ENCODE data around the gene EVI5L.
"Not testable (repeated sequence)": the region's sequence is repeated elsewhere in the genome, so short reads cannot be mapped to it uniquely, and the experiment has no call there.

Gene EVI5L

DNA sequence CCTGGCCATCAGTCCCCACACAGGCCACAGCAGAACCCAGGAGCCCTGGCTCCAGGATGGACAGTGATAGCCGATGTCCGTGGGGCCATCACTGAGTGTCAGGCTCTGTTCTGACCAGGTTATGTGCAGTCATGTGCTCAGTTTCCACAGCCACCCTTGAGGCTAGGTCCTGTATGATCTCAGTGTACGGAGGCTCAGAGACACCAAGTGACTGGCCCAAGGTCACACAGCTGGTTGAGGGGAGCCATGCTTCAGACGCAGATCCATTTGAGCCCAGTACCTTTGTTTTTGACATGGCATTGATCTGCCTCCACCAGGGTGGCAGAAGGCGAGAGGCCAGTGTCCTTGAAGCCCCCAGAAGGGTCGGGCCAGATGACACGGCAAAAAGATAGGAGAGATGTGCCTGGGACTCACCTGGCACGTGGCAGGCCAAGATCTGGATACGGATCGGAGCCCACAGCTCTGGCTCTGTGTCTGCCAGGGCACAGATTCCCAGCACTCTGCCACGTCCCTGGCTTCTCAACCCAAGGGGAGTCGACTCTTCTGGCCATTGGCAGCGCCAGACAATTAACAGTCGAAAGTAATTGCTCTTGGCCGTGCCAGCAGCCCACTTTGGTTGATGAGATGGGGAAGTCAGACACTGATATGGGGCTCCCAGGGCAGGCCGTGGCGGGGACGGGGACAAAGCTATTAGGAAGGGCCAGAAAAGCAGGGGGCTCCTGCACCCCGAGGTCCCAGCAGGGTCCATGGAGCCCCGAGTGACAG is 15.6 kb downstream of the EVI5L start:
- DNase-seq (ENCODE audit: low spot score) (no peak), FAIRE-seq (no peak)

DNA sequence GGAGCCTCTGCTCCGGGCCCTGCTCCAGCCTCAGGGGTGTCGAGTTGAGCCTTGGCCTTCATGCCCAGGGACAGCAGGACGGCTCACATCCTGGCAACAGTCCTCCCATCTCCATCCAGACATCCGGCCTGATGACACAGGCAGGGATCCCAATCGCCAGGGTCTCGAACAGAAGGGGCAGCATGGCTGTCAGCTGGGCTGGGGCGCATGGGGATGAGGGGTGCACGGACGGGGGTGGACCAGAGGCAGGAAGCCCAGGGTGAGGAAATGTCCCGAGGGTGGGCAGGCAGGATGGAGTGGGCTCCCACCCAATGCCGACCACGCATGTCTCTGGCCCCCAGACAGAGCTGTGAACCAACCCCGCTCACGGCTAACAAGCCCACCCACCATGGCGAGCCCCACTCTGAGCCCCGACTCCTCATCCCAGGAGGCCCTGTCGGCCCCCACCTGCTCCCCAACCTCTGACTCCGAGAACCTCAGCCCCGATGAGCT is 16.2 kb downstream of the EVI5L start:
- no peak for DNase-seq (ENCODE audit: low spot score)
- FAIRE-seq, result no peak

DNA sequence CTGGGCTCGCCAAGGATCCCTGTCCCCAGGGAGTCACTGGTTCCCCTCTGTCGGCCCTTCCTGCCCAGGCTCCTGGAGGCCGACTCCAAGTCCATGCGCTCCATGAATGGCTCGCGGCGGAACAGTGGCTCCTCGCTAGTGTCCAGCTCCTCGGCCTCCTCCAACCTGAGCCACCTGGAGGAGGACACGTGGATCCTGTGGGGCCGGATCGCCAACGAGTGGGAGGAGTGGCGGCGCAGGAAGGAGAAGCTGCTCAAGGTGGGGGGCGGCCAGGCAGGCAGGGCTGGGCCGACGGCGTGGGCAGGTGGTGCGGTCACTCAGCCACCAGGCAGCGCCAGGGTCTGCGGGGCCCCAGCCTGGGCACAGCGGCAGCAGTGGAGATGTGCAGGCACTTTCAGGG is 17.6 kb downstream of the EVI5L start:
- no peak for FAIRE-seq
- no peak for DNase-seq (ENCODE audit: low spot score)

DNA sequence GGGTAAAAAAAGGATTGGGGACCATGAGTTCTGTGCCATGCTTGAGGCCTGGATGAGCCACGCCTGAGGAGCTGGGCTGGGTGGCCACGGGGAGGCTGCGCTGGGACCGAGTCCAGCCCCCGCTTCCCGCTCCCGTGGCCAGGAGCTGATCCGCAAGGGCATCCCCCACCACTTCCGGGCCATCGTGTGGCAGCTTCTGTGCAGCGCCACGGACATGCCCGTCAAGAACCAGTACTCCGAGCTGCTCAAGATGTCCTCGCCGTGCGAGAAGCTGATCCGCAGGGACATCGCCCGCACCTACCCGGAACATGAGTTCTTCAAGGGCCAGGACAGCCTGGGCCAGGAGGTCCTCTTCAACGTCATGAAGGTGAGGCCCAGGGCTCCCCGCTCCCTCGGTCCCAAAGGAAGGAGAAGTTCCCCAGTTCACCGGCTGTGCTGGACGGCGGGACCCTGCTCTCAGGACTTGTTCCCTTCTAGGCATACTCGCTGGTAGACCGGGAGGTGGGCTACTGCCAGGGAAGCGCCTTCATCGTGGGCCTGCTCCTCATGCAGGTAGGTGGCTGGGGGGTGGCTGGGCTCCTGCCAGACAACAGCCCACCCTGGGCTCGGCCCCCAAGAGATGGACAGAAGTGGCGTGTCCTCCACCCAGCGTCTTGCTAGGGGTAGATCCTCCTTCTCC is 18.9 kb downstream of the EVI5L start:
- DNase-seq (ENCODE audit: low spot score) (no peak), FAIRE-seq (no peak)

DNA sequence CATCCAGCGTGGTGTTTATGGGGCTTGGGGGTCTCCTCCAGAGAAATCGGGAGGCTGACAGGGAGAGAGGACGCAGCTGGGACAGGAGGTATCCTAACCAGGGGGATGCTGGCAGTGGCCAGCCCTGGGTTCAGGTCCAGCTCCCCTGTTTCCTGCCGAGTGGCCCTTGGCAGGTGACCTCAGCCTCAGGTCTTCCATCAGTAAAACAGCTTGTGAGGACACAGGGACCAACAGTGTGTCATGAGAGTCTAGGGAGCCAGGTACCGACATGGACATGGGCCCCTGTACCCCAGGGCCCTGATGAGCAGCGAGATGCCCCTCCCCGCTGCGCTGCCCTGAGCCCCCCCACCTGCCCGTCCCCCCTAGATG is 19.6 kb downstream of the EVI5L start:
- DNase-seq (ENCODE audit: low spot score) (no peak), FAIRE-seq (no peak)

DNA sequence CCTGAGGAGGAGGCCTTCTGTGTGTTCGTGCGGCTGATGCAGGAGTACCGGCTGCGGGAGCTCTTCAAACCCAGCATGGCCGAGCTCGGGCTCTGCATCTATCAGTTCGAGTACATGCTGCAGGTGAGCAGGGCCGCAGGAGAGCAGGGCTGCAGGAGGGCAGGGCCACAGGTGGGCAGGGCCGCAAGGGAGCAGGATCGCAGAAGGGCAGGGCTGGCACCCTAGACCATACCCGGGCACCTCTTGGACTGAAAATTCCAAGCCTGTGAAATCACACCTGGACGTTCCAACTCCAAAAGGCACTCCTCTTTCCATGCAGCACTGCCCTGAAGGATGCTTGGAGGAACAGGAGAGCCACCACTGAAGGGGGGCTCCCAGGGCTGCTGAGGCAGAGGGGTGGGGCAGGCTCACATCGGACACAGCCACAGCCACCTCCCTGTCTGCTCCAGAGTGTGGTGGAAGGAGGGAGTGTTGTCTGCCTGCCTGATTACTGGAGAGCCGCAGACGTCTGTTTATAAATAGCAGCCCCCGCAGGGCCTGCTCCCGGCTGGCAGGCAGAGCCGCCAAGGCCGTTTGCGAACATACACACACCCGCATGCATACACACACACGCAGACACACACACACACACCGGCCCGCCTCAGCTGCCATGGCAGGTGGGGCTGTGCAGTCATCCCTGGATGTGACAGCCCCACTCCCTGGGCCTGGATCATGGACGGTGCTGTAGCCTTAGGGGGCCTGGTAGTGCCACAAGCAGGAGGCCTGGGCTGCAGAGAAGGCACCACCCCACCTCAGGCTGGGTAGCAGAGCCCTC is 20.2 kb downstream of the EVI5L start:
- DNase-seq (ENCODE audit: low spot score) (no peak), FAIRE-seq (no peak)

DNA sequence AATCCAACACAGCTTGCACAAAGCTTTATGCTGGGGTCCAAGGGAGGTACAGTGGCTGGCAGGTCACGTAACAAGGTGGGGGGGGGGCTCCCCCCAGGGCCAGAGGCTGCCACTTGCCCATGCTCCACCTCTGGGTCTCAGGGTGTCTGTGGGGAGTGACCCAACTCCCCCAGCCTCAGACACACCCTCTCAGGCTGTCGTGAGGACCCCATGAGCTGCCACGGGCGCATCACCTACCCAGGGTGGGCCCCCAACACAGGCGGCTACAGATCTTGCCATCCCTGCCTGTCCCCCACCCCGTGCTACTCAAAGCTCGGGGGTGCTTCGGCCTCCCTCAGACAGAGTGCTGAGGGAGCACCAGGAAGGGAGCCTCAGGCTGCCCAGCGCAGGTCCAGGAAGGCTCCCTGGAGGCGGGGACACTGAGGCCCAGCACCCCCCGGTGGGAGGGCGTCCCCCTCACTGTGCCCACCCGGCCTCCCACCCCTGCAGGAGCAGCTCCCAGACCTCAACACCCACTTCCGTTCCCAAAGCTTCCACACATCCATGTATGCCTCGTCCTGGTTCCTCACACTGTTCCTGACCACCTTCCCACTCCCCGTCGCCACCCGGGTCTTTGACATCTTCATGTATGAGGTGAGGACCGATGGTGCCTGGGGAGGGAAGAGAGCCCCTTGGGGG is 21.1 kb downstream of the EVI5L start:
- DNase-seq (ENCODE audit: low spot score) (no peak), FAIRE-seq (no peak)

DNA sequence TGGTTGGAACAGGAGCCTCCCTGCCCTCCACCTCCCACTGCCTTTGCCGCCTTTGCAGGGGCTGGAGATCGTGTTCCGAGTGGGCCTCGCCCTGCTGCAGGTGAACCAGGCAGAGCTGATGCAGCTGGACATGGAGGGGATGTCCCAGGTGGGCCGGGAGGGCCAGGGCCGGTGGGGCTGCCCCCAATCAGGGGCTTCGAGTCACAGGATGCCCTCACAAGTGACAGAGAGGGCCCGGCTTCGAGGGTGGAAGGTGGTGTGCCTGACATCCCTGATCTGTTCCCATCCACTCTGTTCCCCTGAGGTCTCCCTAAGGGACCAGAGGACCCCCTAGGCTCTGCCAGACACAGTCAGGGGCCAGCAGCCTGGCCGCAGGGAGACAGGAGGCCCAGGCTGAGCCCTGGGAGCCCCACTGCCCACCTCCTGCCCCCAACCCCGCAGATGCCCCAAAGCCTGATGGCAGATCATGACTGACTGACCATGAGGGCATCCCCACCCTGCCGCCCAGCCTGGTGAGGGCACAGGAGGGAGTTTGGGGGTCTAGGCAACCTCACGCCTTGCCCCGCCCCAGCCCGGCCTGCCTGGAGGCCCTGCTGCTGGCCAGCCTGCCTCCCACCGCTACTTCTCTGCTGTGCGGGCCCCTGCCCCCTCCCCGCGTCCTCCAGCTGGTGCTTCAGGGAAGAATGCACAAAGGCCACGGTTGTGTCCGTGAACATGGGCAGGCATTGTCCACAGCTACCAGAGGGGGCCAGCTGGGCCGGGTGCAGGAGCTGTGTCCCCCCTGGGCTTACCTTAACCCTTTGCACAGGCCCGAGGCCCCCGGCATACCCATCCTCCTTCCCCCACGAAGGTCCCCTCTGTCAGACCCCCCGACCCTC is 21.8 kb downstream of the EVI5L start:
- no peak for DNase-seq (ENCODE audit: low spot score)
- no peak for FAIRE-seq

DNA sequence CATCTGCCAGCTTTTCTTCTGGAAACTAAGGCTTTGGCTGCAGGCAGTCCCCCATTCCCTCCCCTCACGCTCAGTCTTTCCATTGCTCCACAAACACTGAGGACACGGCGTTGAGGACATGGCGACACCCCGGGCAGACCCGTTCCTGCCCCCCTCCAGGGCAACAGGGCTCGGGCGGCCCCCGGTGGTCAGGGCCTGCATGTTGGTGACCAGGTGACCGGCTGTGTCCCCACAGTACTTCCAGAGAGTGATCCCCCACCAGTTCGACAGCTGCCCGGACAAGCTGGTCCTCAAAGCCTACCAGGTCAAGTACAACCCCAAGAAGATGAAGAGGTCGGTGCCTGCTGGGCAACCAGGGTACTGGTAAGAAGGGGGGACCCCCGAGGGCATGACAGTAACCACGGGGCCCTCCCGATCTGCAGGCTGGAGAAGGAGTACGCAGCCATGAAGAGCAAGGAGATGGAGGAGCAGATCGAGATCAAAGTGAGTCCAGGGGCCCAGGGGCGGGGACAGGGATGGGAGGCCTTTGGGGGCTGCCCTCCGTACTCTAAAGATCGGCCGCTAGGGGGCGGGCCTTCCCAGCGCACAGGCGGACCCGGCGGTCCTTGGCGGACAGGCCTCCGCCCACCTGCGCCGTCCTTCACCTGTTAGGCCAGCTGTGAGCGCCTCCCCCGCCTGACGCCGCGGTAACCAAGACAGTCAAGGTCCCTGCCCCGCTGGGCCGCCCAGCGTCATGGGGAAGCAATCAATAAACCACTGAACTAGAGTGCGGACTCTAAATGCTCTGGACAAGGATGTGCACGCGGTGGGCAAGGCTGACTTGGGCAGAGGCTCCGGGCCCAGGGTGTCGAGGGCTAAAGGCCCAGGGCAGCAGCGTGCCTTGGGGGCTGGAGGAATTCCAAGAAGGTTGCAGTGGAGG is 23.1 kb downstream of the EVI5L start:
- no peak for FAIRE-seq
- peak; percentile 49 for DNase-seq (ENCODE audit: low spot score)

DNA sequence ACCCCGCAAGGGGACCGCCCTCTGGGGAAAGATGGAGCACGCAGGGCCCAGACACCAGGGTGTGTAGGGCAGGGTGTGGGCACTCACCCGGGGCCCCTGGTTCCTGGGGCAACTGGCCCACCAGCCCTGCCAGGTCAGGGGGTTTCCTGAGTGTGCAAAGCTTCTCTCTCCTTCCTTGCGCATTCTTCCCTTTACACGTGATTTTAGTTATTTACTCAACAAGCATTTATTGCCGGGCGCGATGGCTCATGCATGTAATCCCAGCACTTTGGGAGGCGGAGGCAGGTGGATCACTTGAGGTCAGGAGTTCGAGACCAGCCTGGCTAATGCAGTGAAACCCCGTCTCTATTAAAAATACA is 23.7 kb downstream of the EVI5L start:
- DNase-seq (ENCODE audit: low spot score), result no peak
- no peak for FAIRE-seq

DNA sequence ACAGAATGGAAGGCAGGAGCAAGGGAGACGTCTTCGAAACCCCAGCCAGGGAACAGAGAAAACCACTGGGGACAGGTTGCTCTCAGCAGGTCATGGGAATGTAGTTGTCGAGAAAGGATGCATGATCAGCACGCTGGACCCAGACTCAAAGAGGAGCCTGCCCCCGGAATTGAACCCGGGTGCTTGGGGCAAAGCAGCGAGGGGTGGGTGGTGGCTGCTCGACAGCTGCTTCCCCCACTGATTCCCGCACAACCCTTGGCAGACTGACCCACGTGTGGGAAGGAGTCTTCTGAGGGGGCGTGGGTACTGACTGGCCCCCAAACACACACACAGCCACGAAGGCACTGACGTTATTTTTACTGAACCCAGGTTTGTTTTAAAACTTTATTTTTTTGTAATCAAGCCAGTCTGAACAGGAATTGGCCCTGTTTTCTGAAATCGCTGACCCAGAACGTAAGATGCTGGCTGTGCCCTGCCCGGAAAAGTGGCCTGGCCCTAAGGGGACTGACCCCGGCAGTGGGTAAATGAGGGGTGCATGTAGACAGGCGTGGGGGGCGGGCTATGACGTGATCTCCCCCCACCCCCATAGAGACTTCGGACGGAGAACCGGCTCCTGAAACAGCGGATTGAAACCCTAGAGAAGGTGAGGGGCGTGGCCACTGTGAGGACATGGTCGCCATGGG is 25.5 kb downstream of the EVI5L start:
- no peak for DNase-seq (ENCODE audit: low spot score)
- no peak for FAIRE-seq

DNA sequence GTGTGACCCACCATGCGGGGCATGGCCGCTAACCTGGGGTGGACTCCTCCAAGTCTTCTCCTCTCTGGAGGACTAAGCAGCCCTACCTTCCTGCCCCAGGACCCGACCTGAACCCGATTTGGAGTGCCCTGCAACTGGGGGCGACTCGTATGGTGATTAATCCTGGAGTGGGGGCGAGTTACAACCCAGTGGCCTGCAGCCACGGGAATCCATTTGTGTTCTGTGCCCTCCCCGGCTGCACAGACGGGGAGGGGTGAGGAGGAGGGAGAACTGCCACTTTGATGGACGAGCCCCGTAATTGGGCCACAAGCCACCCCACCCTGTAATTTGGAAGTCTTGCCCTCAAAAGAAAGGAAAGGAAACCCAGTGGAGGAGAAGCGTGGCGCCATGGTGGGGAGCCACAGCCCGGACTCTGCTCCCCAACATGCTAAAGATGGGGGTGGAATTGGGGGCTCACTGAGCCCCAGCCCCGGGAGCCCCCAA is 26.1 kb downstream of the EVI5L start:
- DNase-seq (ENCODE audit: low spot score) (no peak), FAIRE-seq (no peak)

DNA sequence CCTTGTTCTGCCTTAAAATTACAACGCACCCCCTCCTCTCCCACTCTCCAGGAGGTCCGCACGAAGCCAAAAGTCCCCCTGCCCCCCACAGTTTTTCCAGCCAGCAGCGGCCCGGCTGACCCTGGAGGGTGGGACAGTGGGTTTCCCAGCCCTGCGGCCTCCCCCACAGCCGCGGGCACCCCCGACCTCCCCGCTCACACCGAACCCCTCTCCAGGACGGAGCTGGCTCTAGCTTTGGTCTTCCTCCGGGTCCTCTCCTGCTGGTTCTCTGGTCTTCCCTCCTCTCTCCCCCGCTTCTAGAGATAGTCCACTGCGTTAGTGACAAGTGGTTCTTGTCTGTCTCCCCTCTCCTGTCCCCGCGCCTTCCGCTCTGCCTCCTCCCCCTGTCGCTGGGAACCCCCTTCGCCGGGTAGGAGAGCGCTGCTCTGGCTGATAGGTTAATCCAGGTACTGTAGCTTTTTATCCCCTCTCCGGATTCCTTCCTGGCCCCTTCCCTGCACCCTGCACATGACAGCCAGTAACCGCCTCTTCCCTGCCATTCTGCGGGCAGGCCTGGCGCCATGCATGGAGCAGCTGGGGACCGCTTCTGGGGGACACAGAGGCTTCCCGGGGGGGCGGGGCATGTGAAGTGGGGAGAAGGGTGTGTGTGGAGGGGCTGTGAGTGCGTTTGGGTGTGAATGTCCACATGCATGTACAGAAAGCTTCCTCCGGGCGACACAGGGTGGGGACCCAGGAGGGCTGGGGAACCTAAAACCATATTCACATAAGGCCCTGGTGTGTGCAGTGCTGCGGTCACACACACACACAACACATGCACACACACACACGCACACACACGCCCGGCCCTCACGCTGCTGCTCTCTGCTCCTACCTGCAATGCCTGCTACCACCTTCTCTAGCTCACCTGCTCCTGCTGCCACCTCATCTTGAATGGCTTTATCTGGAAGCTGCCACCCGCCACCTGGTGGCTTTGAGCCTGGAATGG is 27.0 kb downstream of the EVI5L start:
- FAIRE-seq, result no peak
- no peak for DNase-seq (ENCODE audit: low spot score)

DNA sequence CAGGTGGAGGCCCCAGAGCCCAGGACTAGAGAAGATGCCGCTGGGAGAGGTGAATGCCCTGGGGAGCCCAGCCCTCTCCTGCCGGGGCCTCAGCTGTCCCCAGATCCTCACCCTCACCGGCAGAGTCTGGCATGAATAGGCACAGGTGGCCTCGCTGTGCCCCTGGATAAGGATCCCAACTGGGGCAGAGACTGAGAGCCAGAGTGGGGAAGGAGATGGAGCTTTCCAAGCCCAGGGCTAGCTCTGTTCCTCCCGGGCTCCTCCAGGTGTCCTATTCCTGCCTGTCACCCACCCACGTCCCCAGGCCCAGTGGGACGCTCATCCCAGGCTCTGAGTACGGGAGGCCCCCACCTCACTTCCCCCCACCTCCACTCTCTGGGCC is 27.7 kb downstream of the EVI5L start:
- no peak for FAIRE-seq
- DNase-seq (ENCODE audit: low spot score), result no peak

DNA sequence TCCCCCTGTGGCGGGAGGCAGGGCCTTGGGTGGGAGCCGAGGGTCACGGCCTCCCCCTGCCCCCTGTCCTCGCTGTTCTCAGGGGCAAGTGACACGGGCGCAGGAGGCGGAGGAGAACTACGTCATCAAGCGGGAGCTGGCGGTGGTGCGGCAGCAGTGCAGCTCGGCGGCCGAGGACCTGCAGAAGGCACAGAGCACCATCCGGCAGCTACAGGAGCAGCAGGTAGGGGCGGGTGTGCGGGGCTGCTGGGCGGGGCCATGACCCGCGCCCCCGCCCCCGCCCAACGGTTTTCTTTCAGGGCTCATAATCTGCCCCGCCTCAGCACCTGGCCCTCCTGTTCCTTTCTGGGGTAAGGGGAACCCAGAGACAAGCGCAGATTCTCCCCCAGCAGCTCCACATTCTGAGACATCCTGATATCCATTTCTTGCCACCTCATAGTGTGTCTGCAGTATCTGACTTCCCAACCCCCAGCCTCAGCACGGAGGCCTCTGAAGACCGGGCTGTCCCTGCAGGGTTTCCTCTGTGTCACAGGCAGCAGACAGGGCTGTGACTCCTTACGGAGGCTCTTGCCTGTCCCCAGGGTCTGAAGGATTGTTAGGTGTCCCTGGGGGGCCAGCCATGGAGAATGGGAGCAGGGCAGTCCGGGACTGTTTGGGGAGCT is 28.2 kb downstream of the EVI5L start:
- FAIRE-seq (no peak), DNase-seq (ENCODE audit: low spot score) (no peak)

DNA sequence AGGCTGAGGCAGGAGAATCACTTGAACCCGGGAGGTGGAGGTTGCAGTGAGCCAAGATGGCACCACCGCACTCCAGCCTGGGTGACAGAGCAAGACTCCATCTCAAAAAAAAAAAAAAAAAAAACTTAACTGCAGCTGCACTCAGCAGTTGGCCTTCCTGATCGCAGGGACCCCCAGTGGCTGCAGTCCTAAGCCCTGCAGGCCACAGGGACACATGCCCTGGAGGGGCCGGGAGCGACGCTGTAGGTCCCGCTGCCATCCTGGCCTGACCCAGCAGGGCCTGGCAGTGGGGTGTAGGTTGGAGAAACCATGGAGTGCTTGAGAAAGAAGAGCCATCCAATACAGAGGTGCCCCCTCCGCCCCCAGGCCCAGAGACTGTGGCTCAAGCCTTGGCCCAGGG is 29.1 kb downstream of the EVI5L start:
- not testable (repeated sequence) for FAIRE-seq; DNase-seq (ENCODE audit: low spot score)

Data from RCC 7860 (cell line).